GM12801 (cell line): ENCODE results near the gene PGGT1B.

Experiments
- TF ChIP-seq, protein P1 (sequence below): IDR thresholded peaks from one replicate; pipeline ENCODE4 v1.5.1; 2011; ENCODE audit warnings: control low read depth; ENCODE audit not compliant: insufficient read length; ENCODE audit errors: extremely low read depth

Gene PGGT1B

DNA sequence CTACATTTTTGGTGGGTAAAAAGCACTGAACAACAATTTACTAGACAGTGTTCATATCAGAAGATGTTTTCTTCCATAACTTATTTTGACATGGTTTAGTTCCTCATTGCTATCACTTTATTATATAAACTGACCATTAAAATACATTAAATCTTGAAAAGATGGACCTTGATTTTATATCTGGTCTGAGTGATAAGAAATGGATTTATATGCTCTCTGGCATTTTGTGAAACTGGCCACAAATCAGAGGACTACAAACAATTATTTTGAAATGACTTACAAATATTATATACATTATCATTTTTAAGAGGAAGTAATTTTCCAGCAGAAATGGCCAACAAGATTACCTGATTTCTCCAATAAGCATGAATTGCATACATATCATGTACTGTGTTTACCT lies 69.4 kb downstream of the PGGT1B start:
- TF ChIP-seq, protein P1, sequence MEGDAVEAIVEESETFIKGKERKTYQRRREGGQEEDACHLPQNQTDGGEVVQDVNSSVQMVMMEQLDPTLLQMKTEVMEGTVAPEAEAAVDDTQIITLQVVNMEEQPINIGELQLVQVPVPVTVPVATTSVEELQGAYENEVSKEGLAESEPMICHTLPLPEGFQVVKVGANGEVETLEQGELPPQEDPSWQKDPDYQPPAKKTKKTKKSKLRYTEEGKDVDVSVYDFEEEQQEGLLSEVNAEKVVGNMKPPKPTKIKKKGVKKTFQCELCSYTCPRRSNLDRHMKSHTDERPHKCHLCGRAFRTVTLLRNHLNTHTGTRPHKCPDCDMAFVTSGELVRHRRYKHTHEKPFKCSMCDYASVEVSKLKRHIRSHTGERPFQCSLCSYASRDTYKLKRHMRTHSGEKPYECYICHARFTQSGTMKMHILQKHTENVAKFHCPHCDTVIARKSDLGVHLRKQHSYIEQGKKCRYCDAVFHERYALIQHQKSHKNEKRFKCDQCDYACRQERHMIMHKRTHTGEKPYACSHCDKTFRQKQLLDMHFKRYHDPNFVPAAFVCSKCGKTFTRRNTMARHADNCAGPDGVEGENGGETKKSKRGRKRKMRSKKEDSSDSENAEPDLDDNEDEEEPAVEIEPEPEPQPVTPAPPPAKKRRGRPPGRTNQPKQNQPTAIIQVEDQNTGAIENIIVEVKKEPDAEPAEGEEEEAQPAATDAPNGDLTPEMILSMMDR = no peak

DNA sequence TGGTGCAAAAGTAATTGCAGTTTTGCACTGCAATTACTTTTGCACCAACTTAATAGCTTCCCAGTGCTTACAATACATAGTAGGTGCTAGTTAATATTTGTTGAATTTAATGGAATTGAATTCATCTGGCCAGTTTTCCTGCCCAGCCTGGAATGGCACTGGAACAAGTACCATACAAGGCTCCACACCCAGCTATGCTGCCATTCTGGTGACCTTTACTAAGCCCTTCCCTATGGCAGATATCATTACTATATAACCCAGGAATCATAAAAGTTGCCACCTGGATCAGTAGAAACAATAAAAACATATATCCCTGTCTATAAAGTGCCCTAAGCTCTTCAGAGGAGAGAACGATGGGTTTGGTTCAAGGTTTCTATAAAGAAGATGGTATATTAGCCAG lies 70.6 kb downstream of the PGGT1B start:
- TF ChIP-seq, protein P1 = no peak

DNA sequence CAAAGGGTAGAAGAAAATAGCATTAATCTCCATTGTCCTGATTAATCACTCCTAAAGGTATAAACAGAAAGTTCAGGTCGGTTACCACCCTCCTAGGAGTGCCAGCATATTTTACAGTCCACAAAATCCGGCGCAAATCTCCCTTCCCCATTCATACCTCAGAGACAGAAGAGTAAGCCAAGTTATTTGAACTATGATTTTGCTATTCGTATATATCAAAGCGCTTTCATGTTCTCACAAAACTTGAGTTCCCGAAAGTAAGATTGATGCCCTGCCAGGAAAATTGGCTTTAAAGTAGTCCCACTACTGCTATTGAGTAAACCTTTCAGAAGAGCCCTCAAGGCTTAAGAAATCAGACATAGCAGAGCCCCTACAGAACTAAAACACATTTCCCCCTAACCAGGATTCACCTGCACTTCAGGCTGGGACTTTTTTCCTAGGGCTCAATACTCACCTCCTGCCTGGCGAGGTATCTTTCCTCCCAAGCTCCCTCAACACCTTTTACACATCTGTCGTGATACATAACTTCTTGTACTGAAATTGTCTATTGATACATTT lies 71.1 kb downstream of the PGGT1B start:
- TF ChIP-seq, protein P1 = no peak

- TF ChIP-seq, protein P1 = no peak
Measured at GRCh38 chr5:115190388-115190787, 72.3 kb downstream of the PGGT1B start.

GRCh38 chr5:115189866-115190265 lies 72.8 kb downstream of the PGGT1B start:
- TF ChIP-seq, protein P1 = no peak

- TF ChIP-seq, protein P1 = no peak
Measured at GRCh38 chr5:115186794-115187193, 75.9 kb downstream of the PGGT1B start.

- TF ChIP-seq, protein P1 = no peak
Measured at GRCh38 chr5:115184770-115185169, 77.9 kb downstream of the PGGT1B start.

GRCh38 chr5:115181757-115182156 lies 80.9 kb downstream of the PGGT1B start:
- TF ChIP-seq, protein P1 = no peak
